GM13976 (cell line): ENCODE results near the gene ARHGAP28.

Experiments used
- DNase-seq: peaks from one replicate; pipeline ENCODE4 v3.0.0; 2012; ENCODE audit warnings: low spot score
- CTCF ChIP-seq: IDR thresholded peaks from 2 replicates; pipeline ENCODE4 v1.5.1; 2012; ENCODE audit warnings: borderline replicate concordance, mild to moderate bottlenecking; ENCODE audit not compliant: insufficient read depth; ENCODE audit errors: extremely low read depth, missing control alignments, control extremely low read depth
- in situ Hi-C: fragments of 300-500 bp; cut with MboI; formaldehyde crosslinking; loops from one replicate; pipeline ENCODE4 v1.12.0; 2022; ENCODE audit warnings: low sequenced_read_pairs, mixed read lengths, inconsistent platforms; ENCODE audit not compliant: unreplicated experiment

ARHGAP28 gene

DNA sequence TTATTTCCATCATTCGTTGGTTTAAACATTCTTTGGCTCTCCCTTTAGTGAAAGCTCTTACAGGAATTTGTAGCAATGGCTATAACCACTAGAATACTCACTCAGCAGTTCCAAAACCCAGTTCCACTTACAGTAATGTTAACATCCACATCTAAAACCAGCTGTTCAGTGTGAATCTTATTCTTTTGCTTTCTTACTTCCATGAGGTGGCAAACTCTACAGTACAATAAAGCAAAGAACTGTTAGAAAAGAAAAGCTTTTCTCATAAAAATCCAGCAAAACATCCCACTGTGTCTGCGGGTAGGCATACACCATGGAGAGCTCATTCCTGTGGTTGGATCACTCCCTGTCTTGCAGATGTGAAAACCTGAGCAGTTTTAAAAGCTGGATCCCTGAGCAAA, 147.1 kb downstream of the ARHGAP28 start:
- TF ChIP-seq CTCF: no peak
- in situ Hi-C loops: loop anchor here (25.0 kb wide), 2 partner anchors 339 to 1014 kb away; no protein-coding TSS in a partner anchor
- no peak for DNase-seq

DNA sequence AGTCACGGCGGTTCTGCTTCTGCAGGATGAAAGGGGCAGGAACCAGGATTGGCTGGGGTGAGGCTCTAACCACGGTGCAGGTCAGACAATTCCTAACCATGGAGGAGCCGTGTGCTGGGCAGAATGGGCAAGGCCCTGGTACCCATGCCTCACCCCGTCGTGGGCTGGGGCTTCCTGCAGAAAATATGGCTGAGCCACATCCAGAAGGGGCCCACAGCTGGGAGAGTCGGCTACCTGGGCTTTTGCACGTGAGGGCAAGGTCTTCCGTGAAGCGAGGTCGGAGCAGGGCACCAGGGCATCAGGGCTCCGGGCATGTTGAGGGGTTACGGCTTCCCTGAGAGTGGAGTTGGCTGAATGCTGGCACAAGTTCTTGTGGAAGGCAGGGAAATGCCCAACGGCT, 147.8 kb downstream of the ARHGAP28 start:
- in situ Hi-C loops: loop anchor here (25.0 kb wide), 2 partner anchors 340 to 1015 kb away; no protein-coding TSS in a partner anchor
- no peak for TF ChIP-seq CTCF
- no peak for DNase-seq

- in situ Hi-C loops: loop anchor here (25.0 kb wide), 2 partner anchors 341 to 1016 kb away; no protein-coding TSS in a partner anchor
- TF ChIP-seq CTCF: no peak
Observed at GRCh38 chr18:6878556-6879297, 149.2 kb downstream of the ARHGAP28 start.

GRCh38 chr18:6879508-6880195, 150.1 kb downstream of the ARHGAP28 start:
- no peak for DNase-seq
- no peak for TF ChIP-seq CTCF
- in situ Hi-C loops: loop anchor here (25.0 kb wide), 2 partner anchors 342 to 1017 kb away; no protein-coding TSS in a partner anchor

More at GRCh38 chr18:6878556-6879297, 149.2 kb downstream of the ARHGAP28 start:
- no peak for DNase-seq

DNA sequence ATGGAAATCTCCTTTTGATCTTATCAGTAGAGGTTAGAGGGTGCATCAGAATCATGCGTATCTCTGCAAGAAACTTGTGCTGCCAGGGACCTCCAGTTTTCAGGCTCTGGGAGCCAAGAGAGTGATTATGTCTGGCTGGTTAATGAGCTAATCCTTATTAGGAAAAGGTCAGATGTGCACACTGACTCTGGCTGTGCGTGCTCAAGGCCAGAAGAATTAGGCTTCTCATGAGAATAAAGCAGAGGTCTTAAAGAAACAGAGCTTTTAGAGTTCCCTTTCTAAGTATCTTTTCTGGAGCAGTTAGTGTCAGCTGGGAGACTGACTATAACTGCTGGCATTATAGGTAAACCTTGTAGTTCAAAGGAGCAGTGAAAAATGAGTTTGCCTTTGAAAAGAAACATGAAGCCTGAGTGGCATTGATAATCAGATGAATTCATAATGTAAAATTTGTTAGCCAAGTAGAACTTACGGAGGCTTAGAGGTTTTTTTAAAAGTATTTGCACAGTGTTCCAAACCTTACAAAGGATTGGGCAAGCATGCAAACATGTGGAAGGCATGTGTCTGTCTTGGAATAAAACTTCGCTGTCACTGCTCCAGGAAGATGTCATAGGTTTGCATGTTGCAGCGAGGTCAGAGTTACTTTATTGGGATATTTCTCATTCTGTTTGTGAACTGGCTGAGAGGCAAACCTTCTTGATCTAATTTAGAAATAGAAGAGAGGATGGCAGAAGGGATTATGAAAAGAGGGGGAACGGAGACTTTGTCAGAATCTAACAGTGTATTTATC, 151.7 kb downstream of the ARHGAP28 start:
- TF ChIP-seq CTCF: no peak
- in situ Hi-C loops: loop anchor here (25.0 kb wide), 2 partner anchors 344 to 1019 kb away; no protein-coding TSS in a partner anchor
- DNase-seq: no peak

DNA sequence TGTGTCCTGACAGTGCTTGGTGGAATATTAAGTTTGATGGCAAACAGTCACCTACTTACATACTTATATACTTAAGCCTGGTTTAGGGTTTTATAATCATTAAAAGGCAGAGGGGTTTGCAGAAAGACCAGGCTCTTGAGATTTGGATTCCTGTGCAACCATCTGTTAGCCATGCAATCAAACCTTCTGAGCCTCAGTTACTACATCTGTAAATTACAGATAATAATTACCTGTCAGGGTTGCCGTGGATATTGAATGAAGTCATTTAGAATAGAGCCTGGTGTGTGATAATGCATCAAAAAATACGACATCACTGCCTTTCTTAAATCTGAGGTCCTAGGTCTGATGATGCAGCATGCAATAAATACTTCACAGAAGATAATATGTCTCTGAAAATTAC, 152.9 kb downstream of the ARHGAP28 start:
- no peak for TF ChIP-seq CTCF
- no peak for DNase-seq
- in situ Hi-C loops: loop anchor here (25.0 kb wide), 2 partner anchors 345 to 1020 kb away; no protein-coding TSS in a partner anchor
